Calu3 (cell line): ENCODE data around the gene RPS6KA5. TPM values are rescaled to one million over a fixed set of nuclear protein-coding genes. Genes with fewer than 3 reads are reported as not detected.

Source experiments
- BruUV-seq: library from RNA; stranded (reverse); fragments of 400-500 nt; replicated peaks from 2 replicates; lab custom pipeline; 2021; lab: Mats Ljungman, UMichigan
- CTCF ChIA-PET: fragments of 300-600 bp; sonication (Branson Sonifier 250); formaldehyde crosslinking; loops from one replicate; lab custom pipeline; 2022; ENCODE audit warnings: antibody characterized with exemption; lab: Charles Lee
- DNase-seq: peaks from one replicate; pipeline ENCODE4 v3.0.0; 2022
- H3K27ac Mint-ChIP-seq: one replicate; pipeline ENCODE4 v1.8.0; 2022; ENCODE audit warnings: mixed read lengths; ENCODE audit not compliant: unreplicated experiment
- H3K27me3 Mint-ChIP-seq: one replicate; pipeline ENCODE4 v1.8.0; 2022; ENCODE audit warnings: mixed read lengths; ENCODE audit not compliant: unreplicated experiment
- H3K36me3 Mint-ChIP-seq: one replicate; pipeline ENCODE4 v1.8.0; 2022; ENCODE audit warnings: mild to moderate bottlenecking, moderate library complexity, mixed read lengths; ENCODE audit not compliant: insufficient read depth, unreplicated experiment
- H3K4me1 Mint-ChIP-seq: one replicate; pipeline ENCODE4 v1.8.0; 2022; ENCODE audit warnings: mild to moderate bottlenecking, low read depth, mixed read lengths; ENCODE audit not compliant: unreplicated experiment
- H3K4me3 Mint-ChIP-seq: one replicate; pipeline ENCODE4 v1.8.0; 2022; ENCODE audit warnings: mild to moderate bottlenecking, low read depth, moderate library complexity, mixed read lengths; ENCODE audit not compliant: unreplicated experiment
- H3K9me3 Mint-ChIP-seq: one replicate; pipeline ENCODE4 v1.8.0; 2022; ENCODE audit warnings: low read depth, mixed read lengths; ENCODE audit not compliant: unreplicated experiment
- CTCF ChIP-seq: fragments of 200-600 bp; IDR thresholded peaks from one replicate; pipeline ENCODE4 v1.8.0; 2022; ENCODE audit warnings: antibody characterized with exemption; ENCODE audit not compliant: unreplicated experiment
- intact Hi-C: fragments of 100-400 bp; cut with micrococcal nuclease; formaldehyde crosslinking; loops from one replicate; pipeline ENCODE4 v1.10.0; 2022; ENCODE audit not compliant: unreplicated experiment
- total RNA-seq: library from RNA; stranded (reverse); gene quantifications from 2 replicates; pipeline ENCODE4 v1.2.3, GENCODE V29; 2022

The RPS6KA5 gene
- total RNA-seq, 1 experiment from 2014 or later, result 10.3 TPM

- CTCF ChIA-PET, result no interaction called here
- Mint-ChIP-seq H3K36me3 (no peaks in the 10 kb centered on the region), H3K27me3 (no peaks in the 10 kb centered on the region), H3K27ac (no peak overlapping the region), H3K4me3 (no peak overlapping the region), H3K4me1 (peaks cover 8% of the 10 kb centered on the region), H3K9me3 (no peaks in the 10 kb centered on the region)
- TF ChIP-seq CTCF, result no peak
- no TSS peak for BruUV-seq
- intact Hi-C loops, result no loop called here
- DNase-seq, result no peak
Observed at GRCh38 chr14:91018481-91018880, 42.0 kb downstream of the RPS6KA5 start.

GRCh38 chr14:91016800-91017410 lies 43.5 kb downstream of the RPS6KA5 start:
- no peak overlapping the region for H3K27ac Mint-ChIP-seq
- peaks cover 6% of the 10 kb centered on the region for H3K4me1 Mint-ChIP-seq
- intact Hi-C loops, result no loop called here
- no peak overlapping the region for H3K4me3 Mint-ChIP-seq
- DNase-seq, result no peak
- CTCF ChIA-PET, result interaction anchor here (0.5 kb wide), 1 partner anchor 17 kb away, joined by 5 read pairs; no protein-coding TSS in a partner anchor
- no TSS peak for BruUV-seq
- H3K9me3 Mint-ChIP-seq, result no peaks in the 10 kb centered on the region
- no peaks in the 10 kb centered on the region for H3K36me3 Mint-ChIP-seq
- no peaks in the 10 kb centered on the region for H3K27me3 Mint-ChIP-seq
- TF ChIP-seq CTCF, result no peak

GRCh38 chr14:91015435-91015834 lies 45.0 kb downstream of the RPS6KA5 start:
- H3K27me3 Mint-ChIP-seq, result no peaks in the 10 kb centered on the region
- intact Hi-C loops, result no loop called here
- no peak overlapping the region for H3K4me3 Mint-ChIP-seq
- CTCF ChIA-PET, result interaction anchor here (1.1 kb wide), 1 partner anchor 43 kb away, joined by 3 read pairs; no protein-coding TSS in a partner anchor
- no peaks in the 10 kb centered on the region for H3K36me3 Mint-ChIP-seq
- no TSS peak for BruUV-seq
- no peaks in the 10 kb centered on the region for H3K9me3 Mint-ChIP-seq
- H3K27ac Mint-ChIP-seq, result no peak overlapping the region
- peaks cover 6% of the 10 kb centered on the region for H3K4me1 Mint-ChIP-seq
- no peak for DNase-seq
- no peak for TF ChIP-seq CTCF

GRCh38 chr14:91012045-91012444 lies 48.4 kb downstream of the RPS6KA5 start:
- no peak overlapping the region for H3K27ac Mint-ChIP-seq
- intact Hi-C loops, result no loop called here
- no peak overlapping the region for H3K4me3 Mint-ChIP-seq
- peaks cover 34% of the 10 kb centered on the region for H3K4me1 Mint-ChIP-seq
- DNase-seq, result no peak
- no peaks in the 10 kb centered on the region for H3K36me3 Mint-ChIP-seq
- H3K27me3 Mint-ChIP-seq, result no peaks in the 10 kb centered on the region
- CTCF ChIA-PET, result interaction anchor here (0.7 kb wide), 1 partner anchor 437 kb away, joined by 3 read pairs; no protein-coding TSS in a partner anchor
- H3K9me3 Mint-ChIP-seq, result no peaks in the 10 kb centered on the region
- BruUV-seq, result no TSS peak
- no peak for TF ChIP-seq CTCF
